NCI-H446 (cell line): ENCODE results near the gene HOXC6.
"Not testable (repeated sequence)": the region's sequence is repeated elsewhere in the genome, so short reads cannot be mapped to it uniquely, and the experiment has no call there.

ENCODE experiments used
- DNase-seq, 2 experiments: peaks; one replicate each; lab custom pipeline; 2025; lab: John Stamatoyannopoulos, UW

The HOXC6 gene

GRCh38 chr12:54030442-54030801 is 2.2 kb downstream of the HOXC6 start:
- no peak for DNase-seq

- DNase-seq, result no peak
Measured at GRCh38 chr12:54030889-54031471, 2.7 kb downstream of the HOXC6 start.

- no peak for DNase-seq
Measured at GRCh38 chr12:54031480-54031879, 3.2 kb downstream of the HOXC6 start.

- DNase-seq, result no peak
Measured at GRCh38 chr12:54032086-54032619, 3.9 kb downstream of the HOXC6 start.

- peak; percentile 90 to 94 for DNase-seq
Measured at GRCh38 chr12:54032627-54033100, 4.4 kb downstream of the HOXC6 start, which contains the start of gene HOXC5. Gene HOXC5 (plus strand): TSS chr12:54033050. CDS start chr12:54033123, 73 bp downstream.

GRCh38 chr12:54033106-54033979 is 5.1 kb downstream of the HOXC6 start:
- peak in 1 of 2 experiments; percentile 79 for DNase-seq

GRCh38 chr12:54033980-54034784 is 5.9 kb downstream of the HOXC6 start:
- no peak for DNase-seq

GRCh38 chr12:54034785-54035310 is 6.6 kb downstream of the HOXC6 start:
- no peak for DNase-seq

- DNase-seq, result no peak
Measured at GRCh38 chr12:54035568-54036264, 7.5 kb downstream of the HOXC6 start.

GRCh38 chr12:54036620-54037359 is 8.6 kb downstream of the HOXC6 start:
- DNase-seq, result peak in 1 of 2 experiments; percentile 71

- DNase-seq, result no peak
Measured at GRCh38 chr12:54037360-54038283, 9.4 kb downstream of the HOXC6 start.

GRCh38 chr12:54038284-54038870 is 10.1 kb downstream of the HOXC6 start:
- no peak for DNase-seq

GRCh38 chr12:54038871-54039414 is 10.7 kb downstream of the HOXC6 start:
- no peak for DNase-seq

GRCh38 chr12:54039417-54040147 is 11.3 kb downstream of the HOXC6 start:
- no peak for DNase-seq

GRCh38 chr12:54040148-54040494 is 11.9 kb downstream of the HOXC6 start:
- DNase-seq, result peak in 1 of 2 experiments; percentile 11

GRCh38 chr12:54040648-54041047 is 12.4 kb downstream of the HOXC6 start:
- DNase-seq, result no peak

- no peak for DNase-seq
Measured at GRCh38 chr12:54041097-54041690, 13.0 kb downstream of the HOXC6 start.

GRCh38 chr12:54042033-54042432 is 13.8 kb downstream of the HOXC6 start:
- not testable (repeated sequence) for DNase-seq
